Activated T-cell treated with anti-CD3 and anti-CD28 coated beads for 1 hour (primary cell): ENCODE results near the gene AFF3.
"Not testable (repeated sequence)": the region's sequence is repeated elsewhere in the genome, so short reads cannot be mapped to it uniquely, and the experiment has no call there.

ENCODE experiments used
- DNase-seq: peaks from one replicate; pipeline ENCODE4 v3.0.0-alpha.2; 2020; ENCODE audit warnings: low read depth

The AFF3 gene

DNA sequence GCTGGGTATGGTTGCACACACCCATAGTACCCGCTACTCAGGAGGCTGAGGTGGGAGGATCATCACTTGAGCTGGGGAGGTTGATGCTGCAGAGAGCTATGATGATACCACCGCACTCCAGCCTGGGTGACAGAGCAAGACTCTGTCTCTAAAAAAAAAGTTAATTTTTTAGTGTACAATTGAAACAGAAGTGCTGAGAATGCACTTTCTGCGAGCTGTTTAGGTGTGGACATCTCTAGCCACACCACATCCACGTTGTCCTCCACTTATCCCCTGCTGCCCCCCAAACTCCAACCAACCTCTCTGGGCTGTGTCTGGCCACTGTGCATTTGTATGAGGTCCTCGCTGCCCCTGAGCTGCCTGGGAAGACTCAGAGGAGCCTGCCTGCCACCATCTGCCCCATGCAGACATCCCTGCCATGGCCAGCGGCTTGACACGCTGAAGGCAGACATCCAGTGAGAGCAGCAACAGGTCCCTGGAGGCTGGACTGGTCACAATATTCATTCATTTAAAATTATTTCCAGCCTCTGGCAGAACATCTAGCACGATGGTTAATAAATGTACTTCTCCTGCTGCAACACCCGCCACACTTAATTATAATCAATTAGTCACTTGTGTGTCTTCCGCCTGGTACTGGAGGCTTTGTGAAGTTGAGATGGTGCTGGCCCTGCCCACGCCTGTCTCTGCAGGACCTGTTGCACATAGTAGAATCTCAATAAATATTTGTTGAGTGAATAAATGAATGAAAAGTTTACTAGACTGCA is 3.7 kb upstream of the AFF3 start:
- DNase-seq: no peak

GRCh38 chr2:100143286-100143685 is 896 bp upstream of the AFF3 start:
- DNase-seq: no peak

DNA sequence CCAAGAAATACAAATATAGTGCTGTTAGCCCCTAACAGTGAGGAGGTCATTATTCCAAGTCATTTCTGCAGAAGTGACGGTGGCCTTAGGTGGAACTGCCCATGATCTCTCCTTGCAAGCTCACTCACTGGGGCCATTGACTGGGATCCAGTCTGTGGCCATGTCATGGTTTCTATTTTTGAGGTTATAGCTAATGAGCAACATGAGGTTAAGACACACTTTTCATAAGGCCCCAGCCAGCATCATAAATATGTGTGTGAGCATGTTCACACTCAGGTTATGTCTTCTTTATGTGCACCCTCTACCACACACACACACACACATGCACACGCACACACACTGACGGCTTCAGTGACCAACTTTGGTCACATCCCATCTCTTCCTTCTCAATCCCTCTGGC is 484 bp downstream of the AFF3 start:
- DNase-seq: no peak

DNA sequence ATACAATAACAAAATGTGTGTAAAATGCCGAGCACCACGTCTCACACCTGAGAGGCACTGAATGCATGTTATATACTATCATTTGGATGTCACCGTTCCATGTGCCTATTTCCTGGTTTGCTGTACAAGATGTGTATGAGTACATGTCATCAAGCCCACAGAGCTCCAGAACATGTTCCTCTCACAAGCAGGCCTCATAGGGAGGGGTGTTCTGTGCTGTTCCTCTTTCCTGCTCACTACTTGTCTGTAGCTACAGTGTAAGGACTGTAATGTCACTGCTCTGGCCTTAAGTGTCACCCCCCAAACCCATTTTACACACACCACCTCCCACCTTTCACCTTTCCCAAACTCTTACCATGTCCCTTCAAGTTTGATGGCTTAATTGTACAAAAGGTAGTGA is 1.8 kb downstream of the AFF3 start:
- DNase-seq: no peak

DNA sequence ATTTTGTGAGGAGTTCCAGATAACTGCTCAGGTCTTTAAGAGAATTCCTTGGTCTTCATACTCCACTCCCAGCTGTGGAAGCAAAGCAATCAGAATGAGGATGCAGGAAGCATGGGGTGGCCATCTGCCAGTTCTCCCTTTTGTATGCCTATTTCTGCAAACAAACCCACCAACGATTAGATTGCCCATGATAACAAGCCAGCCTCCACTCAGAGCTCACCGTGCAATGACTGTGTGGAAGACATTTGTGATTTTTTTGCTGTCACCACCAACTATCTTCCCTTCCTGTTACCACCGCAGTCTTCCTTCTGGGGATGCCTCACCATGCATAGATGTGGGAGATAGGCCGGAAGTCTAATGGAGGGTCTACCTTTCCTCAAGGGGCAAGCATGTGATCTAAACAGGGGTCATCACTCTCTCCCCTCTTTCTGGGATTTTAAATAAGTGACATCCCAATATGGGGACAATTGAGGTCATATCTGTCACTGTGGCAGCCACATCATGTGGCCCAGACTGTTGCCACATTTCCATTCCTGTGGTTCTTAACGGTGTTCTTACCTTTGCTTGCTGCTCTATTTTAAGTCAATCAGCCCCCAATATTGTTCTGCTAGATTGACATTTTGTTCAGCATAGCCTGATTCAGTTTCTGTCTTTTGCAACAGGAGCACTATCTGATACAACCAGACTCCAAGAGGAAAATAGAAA is 4.4 kb downstream of the AFF3 start:
- no peak for DNase-seq

GRCh38 chr2:100137318-100137717 is 5.1 kb downstream of the AFF3 start:
- no peak for DNase-seq

DNA sequence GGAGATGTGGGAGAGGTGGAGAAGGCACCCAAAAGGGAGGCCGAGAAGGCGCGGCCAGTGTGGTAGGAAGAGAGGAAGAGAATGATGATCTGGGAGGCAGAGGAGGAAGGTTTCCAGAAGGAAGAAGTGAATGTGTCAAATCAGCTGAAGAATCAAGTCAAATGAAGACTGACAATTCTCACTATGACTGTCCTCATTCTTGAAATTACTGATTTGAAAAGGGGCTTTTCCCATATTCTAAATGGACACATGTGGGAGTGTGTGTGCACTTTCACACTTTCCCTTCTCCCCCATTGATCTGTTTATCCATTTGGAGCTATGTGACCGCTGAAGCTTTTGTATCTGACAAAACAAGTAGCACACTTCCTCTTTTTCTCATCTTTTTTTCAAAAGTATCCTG is 6.1 kb downstream of the AFF3 start:
- no peak for DNase-seq

DNA sequence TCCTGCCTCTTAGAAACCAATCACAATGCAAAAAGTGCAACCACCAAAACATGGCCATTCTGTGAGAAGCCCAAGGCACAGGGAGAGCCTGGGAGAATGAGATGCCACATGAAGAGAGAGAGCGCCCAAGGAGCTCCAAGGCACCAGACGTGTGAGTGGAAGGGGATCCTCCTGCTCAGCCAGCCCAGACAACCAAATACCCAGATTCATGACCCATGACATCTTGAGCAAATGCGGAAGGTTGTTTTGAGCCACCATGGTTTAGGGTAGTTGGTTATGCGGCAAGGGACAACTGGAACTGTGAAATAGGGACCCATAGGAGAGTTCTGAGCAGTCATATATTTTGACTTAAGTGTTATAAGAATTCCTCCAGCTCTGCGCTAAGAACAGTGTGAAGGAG is 7.0 kb downstream of the AFF3 start:
- no peak for DNase-seq

- DNase-seq: no peak
These were observed 11.6 kb downstream of the AFF3 start for GRCh38 chr2:100130595-100131391.

- DNase-seq: no peak
These were observed 15.4 kb downstream of the AFF3 start for GRCh38 chr2:100126897-100127401.

DNA sequence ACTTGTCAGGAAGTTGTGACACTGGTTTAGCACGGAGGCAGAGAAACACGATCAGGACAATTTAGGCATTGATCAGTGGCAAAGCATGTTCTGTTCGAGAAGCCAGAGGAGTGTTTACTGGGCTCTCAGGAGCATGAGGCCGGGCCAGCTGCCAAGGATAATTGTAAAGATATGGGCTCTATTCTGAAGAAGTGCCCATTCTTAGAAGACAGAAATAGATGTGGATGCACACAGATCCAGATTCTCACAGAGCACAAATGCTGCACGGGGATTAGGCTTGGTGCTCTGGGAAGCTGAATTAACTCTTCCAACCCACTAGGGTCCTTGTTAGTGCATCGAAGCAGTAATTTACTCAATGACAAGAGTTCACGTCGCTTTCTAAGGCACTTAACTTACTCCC is 16.2 kb downstream of the AFF3 start:
- no peak for DNase-seq

DNA sequence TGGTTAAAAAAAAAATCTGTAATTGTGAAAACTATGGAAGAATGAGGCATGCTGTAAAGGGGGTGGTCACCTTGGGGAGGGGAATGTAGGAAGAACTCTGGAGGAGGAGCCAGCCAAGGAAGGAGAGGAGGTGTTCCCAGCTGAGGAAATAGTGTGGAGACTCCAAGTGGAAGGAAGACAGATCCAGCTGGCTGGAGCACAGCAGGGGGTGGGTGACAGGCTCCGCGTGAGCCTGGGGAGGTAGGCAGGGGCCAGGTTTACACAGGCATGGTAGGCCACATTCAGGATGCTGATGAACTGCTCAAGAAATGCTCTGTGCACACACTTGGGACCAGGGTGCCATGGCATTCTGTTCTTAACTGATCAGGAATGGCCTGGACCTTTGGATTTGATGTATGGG is 16.8 kb downstream of the AFF3 start:
- DNase-seq: no peak

DNA sequence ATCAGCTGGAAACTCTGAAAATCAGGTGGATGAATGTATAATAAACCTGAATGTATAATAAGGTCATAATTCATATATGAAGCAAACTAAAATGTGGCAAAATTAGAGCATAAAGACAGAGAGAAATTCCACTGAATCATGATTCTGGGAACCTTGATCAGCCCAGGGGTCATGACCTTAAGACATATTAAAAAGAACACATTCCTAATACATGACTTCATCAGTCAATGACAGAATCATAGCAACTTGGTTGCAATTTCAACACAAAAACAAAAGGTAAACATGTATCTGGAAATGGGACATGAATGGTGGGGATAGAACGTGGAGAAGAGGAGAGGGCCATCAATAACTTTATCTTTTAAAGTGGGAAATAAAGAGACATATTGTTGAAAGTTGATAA is 17.6 kb downstream of the AFF3 start:
- no peak for DNase-seq

GRCh38 chr2:100121124-100121718 is 21.2 kb downstream of the AFF3 start:
- no peak for DNase-seq

- no peak for DNase-seq
These were observed 23.2 kb downstream of the AFF3 start for GRCh38 chr2:100119235-100119634.

- DNase-seq: no peak
These were observed 28.4 kb downstream of the AFF3 start for GRCh38 chr2:100113990-100114433.

DNA sequence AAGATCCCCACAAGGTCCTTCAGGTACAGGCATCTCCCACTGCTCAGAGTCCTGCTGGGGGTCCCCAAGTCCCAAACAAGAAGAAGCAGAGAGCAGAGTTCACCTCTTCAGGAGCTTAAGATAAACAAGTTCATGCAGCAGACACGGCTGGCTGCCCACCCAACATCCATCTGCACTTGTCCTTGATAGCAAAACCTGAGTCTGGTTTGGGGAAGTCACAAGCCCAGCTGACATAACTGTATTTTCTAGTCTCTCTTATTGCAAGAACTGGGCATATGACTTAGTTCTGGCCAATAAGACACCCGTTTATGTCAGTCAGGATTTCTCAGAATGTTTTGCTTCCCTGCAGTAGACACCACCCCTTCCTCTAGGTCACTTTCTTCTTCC is 31.8 kb downstream of the AFF3 start:
- DNase-seq: no peak

DNA sequence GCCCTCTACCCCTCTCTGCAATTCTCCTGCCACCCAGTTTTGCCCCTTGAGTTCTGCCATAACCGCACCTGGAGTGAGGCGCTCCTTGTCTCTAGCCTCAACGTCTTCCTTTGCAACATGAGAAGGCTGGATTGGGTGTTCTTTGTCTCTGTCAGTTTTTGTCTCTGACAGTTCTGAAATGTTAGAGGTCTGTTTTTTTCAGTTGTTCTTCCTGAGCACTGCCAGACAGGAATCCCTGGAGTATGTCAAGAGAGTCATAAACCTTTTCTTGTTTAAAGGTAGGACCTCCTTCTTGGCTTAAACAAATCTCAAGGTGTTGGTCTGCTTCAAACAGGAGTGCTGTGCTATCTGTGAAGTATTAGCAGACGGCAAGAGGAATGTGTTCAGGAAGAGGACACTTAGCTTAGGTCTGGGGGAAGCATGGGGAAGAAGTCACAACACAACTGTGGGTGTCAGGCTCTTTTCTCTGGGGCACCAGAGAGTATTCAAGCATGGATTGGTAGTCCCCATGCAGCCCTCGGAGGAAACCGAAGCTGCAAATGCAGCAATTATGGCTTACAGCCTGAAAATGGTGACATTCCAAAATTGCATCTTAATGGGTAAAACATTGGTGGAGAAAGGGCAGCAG is 32.3 kb downstream of the AFF3 start:
- DNase-seq: no peak

DNA sequence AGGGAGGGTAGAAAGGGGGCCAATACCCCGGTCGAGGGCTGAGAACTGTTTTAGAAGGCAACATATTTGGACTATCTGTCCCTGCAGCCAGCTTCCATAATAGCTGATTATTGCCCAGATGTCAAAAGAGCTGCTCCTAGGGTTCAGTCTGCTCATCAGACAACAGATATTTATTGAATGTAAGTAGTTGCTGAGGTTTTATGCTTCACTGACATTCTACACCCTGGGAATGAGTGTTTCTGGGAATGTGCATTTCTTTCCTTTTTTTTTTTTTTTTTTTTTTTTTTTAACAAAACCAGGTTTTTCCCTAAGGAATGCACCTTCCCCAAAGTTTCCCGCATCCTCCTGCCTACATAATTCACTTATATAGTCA is 33.8 kb downstream of the AFF3 start:
- DNase-seq: not testable (repeated sequence)

- DNase-seq: no peak
These were observed 34.3 kb downstream of the AFF3 start for GRCh38 chr2:100107906-100108647.

DNA sequence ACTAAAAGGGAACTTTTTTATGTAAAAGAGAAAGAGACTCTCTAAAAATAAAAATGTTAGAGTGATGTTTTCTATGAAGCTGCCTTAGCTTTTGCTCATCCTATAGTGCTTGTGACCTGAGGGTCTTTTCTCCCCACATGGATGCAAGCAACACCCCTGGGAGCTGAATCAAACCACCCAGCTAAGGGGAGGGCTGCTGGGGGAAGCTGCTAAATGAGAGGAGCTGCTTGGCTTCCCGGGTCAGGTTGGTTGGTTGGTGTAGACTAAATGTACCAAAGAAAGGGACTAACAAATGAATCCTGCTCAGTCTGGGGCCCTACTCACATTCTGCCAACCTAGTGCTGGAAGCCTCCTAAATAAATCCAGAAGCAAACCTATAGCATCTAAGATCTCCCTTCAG is 35.0 kb downstream of the AFF3 start:
- no peak for DNase-seq
